HG03520 (cell line): Measurements from ENCODE around the gene RTP4.
"Not testable (repeated sequence)": the region's sequence is repeated elsewhere in the genome, so short reads cannot be mapped to it uniquely, and the experiment has no call there.

Source experiments
- ATAC-seq: cut with Tn5 transposase; IDR thresholded peaks from one replicate; pipeline ENCODE4 v1.9.1; 2021; ENCODE audit warnings: mild to moderate bottlenecking, moderate library complexity; ENCODE audit not compliant: unreplicated experiment

Gene RTP4

DNA sequence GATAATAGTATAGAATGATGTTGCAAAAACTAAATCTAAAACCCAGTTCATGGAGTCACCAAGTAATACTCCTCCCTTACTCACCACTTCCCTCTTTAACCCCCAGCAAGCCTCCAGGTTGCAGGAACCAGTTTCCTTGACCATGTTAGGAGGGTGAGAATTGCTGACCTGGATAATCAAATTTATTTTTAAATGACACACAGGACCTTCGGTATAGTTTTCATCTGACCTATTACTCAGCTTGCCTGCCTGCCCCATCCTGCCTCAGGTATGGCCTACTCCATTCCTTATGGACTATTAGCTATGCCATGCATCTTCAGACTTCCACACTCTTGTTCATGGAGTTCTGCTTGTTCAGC lies 883 bp downstream of the RTP4 start:
- ATAC-seq, result no peak

DNA sequence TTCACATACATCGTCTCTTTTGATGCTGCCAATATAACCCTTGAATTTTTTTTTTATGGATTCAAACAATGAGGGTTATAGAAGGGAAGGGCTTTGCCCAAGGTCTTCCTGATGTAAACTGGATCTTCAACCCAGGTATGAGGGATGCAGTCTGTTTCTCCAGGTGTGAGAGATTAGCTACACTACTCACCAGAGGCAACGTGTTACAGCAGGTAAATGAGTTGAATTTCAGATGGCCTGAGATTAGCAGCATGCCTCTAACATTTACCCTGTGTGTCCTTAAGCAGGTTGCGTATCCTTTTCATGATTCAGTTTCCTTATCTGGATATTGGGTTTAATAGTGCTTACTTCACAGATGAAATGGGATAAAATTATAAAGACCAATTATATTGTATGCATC lies 1.9 kb downstream of the RTP4 start:
- no peak for ATAC-seq

GRCh38 chr3:187375581-187375980 lies 7.4 kb downstream of the RTP4 start:
- no peak for ATAC-seq

DNA sequence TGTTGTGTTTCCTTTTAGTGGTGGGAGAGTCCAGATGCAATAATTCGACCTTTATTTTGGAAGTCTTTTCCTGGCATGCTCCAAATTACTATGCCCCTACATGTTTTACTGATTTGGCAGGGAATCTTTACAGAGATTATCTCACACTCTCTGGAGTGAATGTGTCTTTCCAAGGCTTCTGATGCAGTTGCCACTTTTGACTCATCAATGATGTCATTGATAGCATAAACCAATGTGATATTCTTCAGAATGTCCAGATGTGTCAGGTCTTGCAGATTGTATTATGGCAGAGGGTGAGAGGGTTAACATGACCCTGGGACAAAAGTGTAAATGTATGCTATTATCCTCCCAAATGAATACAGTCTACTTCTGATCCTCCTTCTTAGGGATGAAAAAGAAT lies 9.7 kb downstream of the RTP4 start:
- no peak for ATAC-seq

GRCh38 chr3:187382609-187383151 lies 14.5 kb downstream of the RTP4 start:
- ATAC-seq, result no peak

DNA sequence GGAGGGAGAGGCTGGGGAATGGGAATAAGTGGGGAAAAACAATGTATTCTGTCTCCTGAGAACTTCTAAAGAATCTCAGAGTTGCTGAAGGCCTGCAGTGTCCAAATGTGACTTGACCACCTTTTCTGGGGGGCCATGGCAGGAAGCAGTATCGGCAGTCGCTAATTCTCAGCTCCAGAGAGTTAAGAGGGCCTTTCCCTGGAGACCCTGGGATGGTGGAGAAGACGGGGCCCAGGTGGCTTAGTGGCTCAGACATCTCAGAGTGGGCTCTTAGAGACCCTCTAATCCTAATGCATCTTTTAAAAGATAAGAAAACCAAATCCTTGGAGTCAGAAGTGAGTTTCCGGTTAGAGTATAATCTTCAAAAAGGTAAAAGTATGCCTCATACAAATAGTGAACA lies 15.1 kb downstream of the RTP4 start:
- ATAC-seq, result no peak

- no peak for ATAC-seq
Observed at GRCh38 chr3:187385296-187385695, 17.1 kb downstream of the RTP4 start.

- ATAC-seq, result no peak
Observed at GRCh38 chr3:187396661-187397060, 28.5 kb downstream of the RTP4 start.

GRCh38 chr3:187398955-187399354 lies 30.8 kb downstream of the RTP4 start:
- ATAC-seq, result no peak

DNA sequence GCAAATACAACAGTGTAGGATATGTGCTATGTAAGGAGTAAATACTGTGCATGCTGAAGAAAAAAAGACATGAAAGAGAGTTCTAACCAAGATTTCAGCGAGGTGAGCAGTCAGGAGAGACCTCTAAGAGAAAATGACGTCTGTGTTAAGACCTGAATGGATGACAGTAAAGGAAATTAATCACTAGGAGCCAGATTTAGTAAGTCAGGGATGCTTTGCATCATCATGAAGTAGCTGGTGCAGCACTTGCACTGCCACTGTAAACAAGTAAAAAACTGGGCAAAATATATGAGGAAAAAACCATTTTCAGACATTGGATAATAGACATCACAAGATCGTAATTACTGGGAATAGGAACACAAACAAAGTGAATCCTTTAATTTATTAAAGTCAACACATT lies 32.6 kb downstream of the RTP4 start:
- ATAC-seq, result no peak

DNA sequence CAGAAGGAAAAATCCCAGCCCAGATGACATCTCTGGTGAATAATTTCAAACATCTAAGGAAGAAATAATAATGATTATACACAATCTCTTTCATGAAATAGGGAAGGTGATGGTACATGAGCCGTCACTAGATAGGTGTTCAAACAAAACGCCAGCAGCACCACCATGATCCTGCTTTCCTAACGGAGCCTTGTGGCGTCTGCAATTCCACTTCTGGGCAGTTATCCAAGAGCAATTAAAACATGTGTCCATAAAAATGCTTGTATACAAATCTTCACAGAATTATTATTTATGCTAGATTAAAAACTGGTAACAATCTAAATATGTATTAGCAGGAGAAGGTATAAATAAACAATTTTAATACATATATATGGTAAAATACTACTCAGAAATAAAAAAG lies 33.7 kb downstream of the RTP4 start:
- ATAC-seq, result no peak

GRCh38 chr3:187403768-187404288 lies 35.6 kb downstream of the RTP4 start:
- no peak for ATAC-seq

DNA sequence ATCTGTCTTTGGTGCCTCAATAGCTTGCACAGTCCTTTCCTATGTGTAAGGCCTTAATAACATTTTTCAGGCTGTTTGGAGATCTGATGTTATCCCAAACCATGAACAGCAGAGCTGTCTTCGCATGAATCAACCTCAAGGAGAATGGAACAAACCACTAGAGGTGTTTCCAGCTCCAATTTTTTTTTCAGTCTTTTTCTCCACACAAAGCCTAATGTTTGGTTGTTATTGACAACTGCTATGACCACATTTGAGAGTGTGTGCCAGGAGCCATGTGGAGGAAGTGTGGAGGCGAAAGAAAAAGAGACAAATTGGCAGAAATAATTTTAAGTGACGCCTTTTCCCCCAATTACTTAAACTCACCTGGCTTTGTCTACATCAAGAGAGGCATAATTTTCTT lies 38.7 kb downstream of the RTP4 start:
- no peak for ATAC-seq

DNA sequence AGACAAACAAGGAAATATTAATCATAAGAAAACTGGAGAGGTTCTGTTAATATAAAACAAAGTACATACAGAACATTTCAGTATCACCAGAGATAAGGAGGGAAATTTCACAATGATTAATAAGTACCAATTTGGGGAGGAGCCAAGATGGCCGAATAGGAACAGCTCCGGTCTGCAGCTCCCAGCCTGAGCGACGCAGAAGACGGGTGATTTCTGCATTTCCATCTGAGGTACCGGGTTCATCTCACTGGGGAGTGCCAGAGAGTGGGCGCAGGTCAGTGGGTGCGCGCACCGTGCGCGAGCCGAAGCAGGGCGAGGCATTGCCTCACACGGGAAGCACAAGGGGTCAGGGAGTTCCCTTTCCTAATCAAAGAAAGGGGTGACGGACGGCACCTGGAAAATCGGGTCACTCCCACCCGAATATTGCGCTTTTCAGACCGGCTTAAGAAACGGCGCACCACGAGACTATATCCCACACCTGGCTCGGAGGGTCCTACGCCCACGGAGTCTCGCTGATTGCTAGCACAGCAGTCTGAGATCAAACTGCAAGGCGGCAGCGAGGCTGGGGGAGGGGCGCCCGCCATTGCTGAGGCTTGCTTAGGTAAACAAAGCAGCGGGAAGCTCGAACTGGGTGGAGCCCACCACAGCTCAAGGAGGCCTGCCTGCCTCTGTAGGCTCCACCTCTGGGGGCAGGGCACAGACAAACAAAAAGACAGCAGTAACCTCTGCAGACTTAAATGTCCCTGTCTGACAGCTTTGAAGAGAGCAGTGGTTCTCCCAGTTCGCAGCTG lies 44.0 kb downstream of the RTP4 start:
- not testable (repeated sequence) for ATAC-seq
